NCI-H524 (cell line): Measurements from ENCODE around the gene ZEB2.

ENCODE experiments used
- DNase-seq, 2 experiments: peaks; one replicate each; lab custom pipeline; 2025; lab: John Stamatoyannopoulos, UW

Gene ZEB2

GRCh38 chr2:144451443-144451842 lies 68.5 kb downstream of the ZEB2 start:
- DNase-seq = no peak

GRCh38 chr2:144449028-144449406 lies 70.9 kb downstream of the ZEB2 start:
- DNase-seq = peak in 1 of 2 experiments; percentile 2

- DNase-seq = no peak
Measured at GRCh38 chr2:144448389-144449027, 71.4 kb downstream of the ZEB2 start.

GRCh38 chr2:144447535-144447934 lies 72.4 kb downstream of the ZEB2 start:
- DNase-seq = no peak

GRCh38 chr2:144446136-144446535 lies 73.8 kb downstream of the ZEB2 start:
- DNase-seq = no peak

GRCh38 chr2:144445196-144445595 lies 74.7 kb downstream of the ZEB2 start:
- no peak for DNase-seq

GRCh38 chr2:144443837-144444817 lies 75.8 kb downstream of the ZEB2 start:
- peak; percentile 62 to 84 for DNase-seq

GRCh38 chr2:144441711-144442141 lies 78.2 kb downstream of the ZEB2 start:
- DNase-seq = no peak

GRCh38 chr2:144439993-144440392 lies 79.9 kb downstream of the ZEB2 start:
- no peak for DNase-seq

GRCh38 chr2:144438801-144439631 lies 80.9 kb downstream of the ZEB2 start:
- DNase-seq = peak; percentile 80 to 91

- no peak for DNase-seq
Measured at GRCh38 chr2:144437636-144438035, 82.3 kb downstream of the ZEB2 start.

GRCh38 chr2:144434425-144435222 lies 85.3 kb downstream of the ZEB2 start:
- no peak for DNase-seq

GRCh38 chr2:144432921-144433320 lies 87.0 kb downstream of the ZEB2 start:
- no peak for DNase-seq

- no peak for DNase-seq
Measured at GRCh38 chr2:144431998-144432397, 87.9 kb downstream of the ZEB2 start.

- DNase-seq = peak; percentile 26 to 82
Measured at GRCh38 chr2:144431392-144431783, 88.5 kb downstream of the ZEB2 start.

- DNase-seq = peak; percentile 30 to 65
Measured at GRCh38 chr2:144430722-144431391, 89.1 kb downstream of the ZEB2 start.

- no peak for DNase-seq
Measured at GRCh38 chr2:144429396-144430112, 90.4 kb downstream of the ZEB2 start.

- no peak for DNase-seq
Measured at GRCh38 chr2:144426981-144427479, 92.9 kb downstream of the ZEB2 start.

GRCh38 chr2:144426355-144426754 lies 93.6 kb downstream of the ZEB2 start:
- DNase-seq = no peak
